SK-N-SH treated with all-trans-retinoic acid at 6 μM for 48 hours (cell line): ENCODE data around the gene ALDOC.

Experiments
- ATAC-seq: fragments of 200-7000 bp; cut with Tn5 transposase; 3 replicates; pipeline ENCODE4 v1.9.1; 2020; ENCODE audit warnings: mild to moderate bottlenecking, moderate library complexity
- ARNTL ChIP-seq: fragments of 450-650 bp; formaldehyde crosslinking; IDR thresholded peaks from 2 replicates; pipeline ENCODE4 v1.5.0; 2020; ENCODE audit warnings: low read depth, mild to moderate bottlenecking, moderate library complexity, borderline replicate concordance
- BACH2 ChIP-seq: fragments of 250-450 bp; sonication (Bioruptor Pico); IDR thresholded peaks from 2 replicates; pipeline ENCODE4 v1.9.0; 2021; ENCODE audit warnings: mild to moderate bottlenecking, borderline replicate concordance
- CSDC2 ChIP-seq: fragments of 250-450 bp; sonication (Bioruptor Pico); IDR thresholded peaks from 2 replicates; pipeline ENCODE4 v1.5.0; 2020; ENCODE audit warnings: mild to moderate bottlenecking, moderate library complexity
- ESRRG ChIP-seq: fragments of 250-450 bp; sonication (Bioruptor Pico); IDR thresholded peaks from 2 replicates; pipeline ENCODE4 v1.6.1; 2021; ENCODE audit warnings: mild to moderate bottlenecking
- GLIS3 ChIP-seq: fragments of 250-450 bp; sonication (Bioruptor Pico); IDR thresholded peaks from 2 replicates; pipeline ENCODE4 v1.5.0; 2020; ENCODE audit warnings: mild to moderate bottlenecking, moderate library complexity
- ISL1 ChIP-seq: fragments of 250-450 bp; sonication (Bioruptor Pico); IDR thresholded peaks from 2 replicates; pipeline ENCODE4 v2.1.2; 2022; ENCODE audit warnings: mild to moderate bottlenecking, moderate library complexity
- OSR1 ChIP-seq: fragments of 250-450 bp; sonication (Bioruptor Pico); IDR thresholded peaks from 2 replicates; pipeline ENCODE4 v1.8.0; 2022; ENCODE audit warnings: moderate library complexity, mild to moderate bottlenecking, inconsistent platforms
- PATZ1 ChIP-seq: fragments of 250-450 bp; sonication (Bioruptor Pico); IDR thresholded peaks from 2 replicates; pipeline ENCODE4 v1.8.0; 2020; ENCODE audit warnings: mild to moderate bottlenecking, moderate library complexity, borderline replicate concordance
- PPARA ChIP-seq: fragments of 250-450 bp; sonication (Bioruptor Pico); IDR thresholded peaks from 2 replicates; pipeline ENCODE4 v1.5.0; 2020; ENCODE audit warnings: mild to moderate bottlenecking, borderline replicate concordance
- RARB ChIP-seq: fragments of 250-450 bp; sonication (Bioruptor Pico); IDR thresholded peaks from 2 replicates; pipeline ENCODE4 v1.8.0; 2021; ENCODE audit warnings: mild to moderate bottlenecking, moderate library complexity
- SNAI2 ChIP-seq: fragments of 250-450 bp; sonication (Bioruptor Pico); IDR thresholded peaks from 2 replicates; pipeline ENCODE4 v1.5.0; 2020; ENCODE audit warnings: mild to moderate bottlenecking, moderate library complexity
- TOX ChIP-seq: fragments of 250-450 bp; sonication (Bioruptor Pico); IDR thresholded peaks from 2 replicates; pipeline ENCODE4 v1.8.0; 2021; ENCODE audit warnings: mild to moderate bottlenecking, moderate library complexity, borderline replicate concordance
- ZC3H10 ChIP-seq: fragments of 250-450 bp; sonication (Bioruptor Pico); IDR thresholded peaks from 2 replicates; pipeline ENCODE4 v1.5.1; 2021; ENCODE audit warnings: mild to moderate bottlenecking, moderate library complexity
- ZFP3 ChIP-seq: fragments of 250-450 bp; sonication (Bioruptor Pico); IDR thresholded peaks from 2 replicates; pipeline ENCODE4 v1.5.0; 2020; ENCODE audit warnings: mild to moderate bottlenecking, moderate library complexity
- ZNF565 ChIP-seq: fragments of 450-650 bp; formaldehyde crosslinking; conservative IDR thresholded peaks from 2 replicates; pipeline ENCODE4 v1.5.0; 2020; ENCODE audit warnings: low read depth, mild to moderate bottlenecking, moderate library complexity
- TF ChIP-seq, protein P1 (sequence below): fragments of 250-450 bp; sonication (Bioruptor Pico); IDR thresholded peaks from 2 replicates; pipeline ENCODE4 v1.5.1; 2020; ENCODE audit warnings: low read depth, mild to moderate bottlenecking, moderate library complexity
- TF ChIP-seq, protein P2 (sequence below): fragments of 250-450 bp; sonication (Bioruptor Pico); IDR thresholded peaks from 2 replicates; pipeline ENCODE4 v1.5.1; 2021; ENCODE audit warnings: mild to moderate bottlenecking, moderate library complexity
- TF ChIP-seq, protein P3 (sequence below): fragments of 250-450 bp; sonication (Bioruptor Pico); IDR thresholded peaks from 2 replicates; pipeline ENCODE4 v1.8.0; 2021; ENCODE audit warnings: low read depth, mild to moderate bottlenecking, moderate library complexity, borderline replicate concordance

ALDOC gene

GRCh38 chr17:28527859-28528258 lies 48.8 kb downstream of the ALDOC start:
- ATAC-seq, result no peak
- TF ChIP-seq PPARA (CRISPR knock-in tag) (no peak), RARB (no peak), ZFP3 (CRISPR knock-in tag) (no peak), GLIS3 (no peak), ESRRG (CRISPR knock-in tag) (no peak), PATZ1 (CRISPR knock-in tag) (no peak)
- TF ChIP-seq, protein P1, sequence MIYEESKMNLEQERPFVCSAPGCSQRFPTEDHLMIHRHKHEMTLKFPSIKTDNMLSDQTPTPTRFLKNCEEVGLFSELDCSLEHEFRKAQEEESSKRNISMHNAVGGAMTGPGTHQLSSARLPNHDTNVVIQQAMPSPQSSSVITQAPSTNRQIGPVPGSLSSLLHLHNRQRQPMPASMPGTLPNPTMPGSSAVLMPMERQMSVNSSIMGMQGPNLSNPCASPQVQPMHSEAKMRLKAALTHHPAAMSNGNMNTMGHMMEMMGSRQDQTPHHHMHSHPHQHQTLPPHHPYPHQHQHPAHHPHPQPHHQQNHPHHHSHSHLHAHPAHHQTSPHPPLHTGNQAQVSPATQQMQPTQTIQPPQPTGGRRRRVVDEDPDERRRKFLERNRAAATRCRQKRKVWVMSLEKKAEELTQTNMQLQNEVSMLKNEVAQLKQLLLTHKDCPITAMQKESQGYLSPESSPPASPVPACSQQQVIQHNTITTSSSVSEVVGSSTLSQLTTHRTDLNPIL (CRISPR knock-in tag), result no peak
- TF ChIP-seq, protein P2, sequence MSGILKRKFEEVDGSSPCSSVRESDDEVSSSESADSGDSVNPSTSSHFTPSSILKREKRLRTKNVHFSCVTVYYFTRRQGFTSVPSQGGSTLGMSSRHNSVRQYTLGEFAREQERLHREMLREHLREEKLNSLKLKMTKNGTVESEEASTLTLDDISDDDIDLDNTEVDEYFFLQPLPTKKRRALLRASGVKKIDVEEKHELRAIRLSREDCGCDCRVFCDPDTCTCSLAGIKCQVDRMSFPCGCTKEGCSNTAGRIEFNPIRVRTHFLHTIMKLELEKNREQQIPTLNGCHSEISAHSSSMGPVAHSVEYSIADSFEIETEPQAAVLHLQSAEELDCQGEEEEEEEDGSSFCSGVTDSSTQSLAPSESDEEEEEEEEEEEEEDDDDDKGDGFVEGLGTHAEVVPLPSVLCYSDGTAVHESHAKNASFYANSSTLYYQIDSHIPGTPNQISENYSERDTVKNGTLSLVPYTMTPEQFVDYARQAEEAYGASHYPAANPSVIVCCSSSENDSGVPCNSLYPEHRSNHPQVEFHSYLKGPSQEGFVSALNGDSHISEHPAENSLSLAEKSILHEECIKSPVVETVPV (CRISPR knock-in tag), result no peak

- ATAC-seq, result no peak
- TF ChIP-seq GLIS3, result no peak
- TF ChIP-seq, protein P1 (CRISPR knock-in tag), result no peak
- TF ChIP-seq ISL1 (CRISPR knock-in tag), result no peak
- no peak for TF ChIP-seq PATZ1 (CRISPR knock-in tag)
- TF ChIP-seq SNAI2, result no peak
- TF ChIP-seq BACH2 (CRISPR knock-in tag), result no peak
- TF ChIP-seq RARB, result no peak
- TF ChIP-seq ARNTL, result no peak
- no peak for TF ChIP-seq ZFP3 (CRISPR knock-in tag)
- no peak for TF ChIP-seq CSDC2 (CRISPR knock-in tag)
- TF ChIP-seq OSR1, result no peak
- TF ChIP-seq, protein P2 (CRISPR knock-in tag), result no peak
- no peak for TF ChIP-seq PPARA (CRISPR knock-in tag)
Observed at GRCh38 chr17:28527181-28527681, 49.5 kb downstream of the ALDOC start.

DNA sequence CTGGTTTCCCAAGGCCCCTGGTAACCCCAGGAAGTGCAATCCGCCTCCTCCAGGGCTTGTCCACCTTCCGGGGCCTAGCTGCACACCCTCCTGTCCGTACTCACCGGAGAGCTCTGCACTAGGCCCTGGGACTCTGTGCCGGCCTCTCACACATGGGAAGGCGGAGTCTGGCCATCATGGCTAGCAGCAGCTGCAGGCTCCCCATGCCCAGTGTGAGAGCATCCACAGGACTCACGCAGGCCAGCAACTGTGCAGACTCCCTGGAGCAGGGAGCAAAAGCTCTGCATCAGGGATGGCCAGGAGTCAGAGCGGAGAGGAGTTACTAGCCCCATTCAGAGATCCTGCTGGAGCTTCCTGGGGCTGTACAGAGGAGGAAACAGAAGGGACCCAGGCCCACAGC lies 50.3 kb downstream of the ALDOC start:
- no peak for TF ChIP-seq ESRRG (CRISPR knock-in tag)
- ATAC-seq, result no peak

DNA sequence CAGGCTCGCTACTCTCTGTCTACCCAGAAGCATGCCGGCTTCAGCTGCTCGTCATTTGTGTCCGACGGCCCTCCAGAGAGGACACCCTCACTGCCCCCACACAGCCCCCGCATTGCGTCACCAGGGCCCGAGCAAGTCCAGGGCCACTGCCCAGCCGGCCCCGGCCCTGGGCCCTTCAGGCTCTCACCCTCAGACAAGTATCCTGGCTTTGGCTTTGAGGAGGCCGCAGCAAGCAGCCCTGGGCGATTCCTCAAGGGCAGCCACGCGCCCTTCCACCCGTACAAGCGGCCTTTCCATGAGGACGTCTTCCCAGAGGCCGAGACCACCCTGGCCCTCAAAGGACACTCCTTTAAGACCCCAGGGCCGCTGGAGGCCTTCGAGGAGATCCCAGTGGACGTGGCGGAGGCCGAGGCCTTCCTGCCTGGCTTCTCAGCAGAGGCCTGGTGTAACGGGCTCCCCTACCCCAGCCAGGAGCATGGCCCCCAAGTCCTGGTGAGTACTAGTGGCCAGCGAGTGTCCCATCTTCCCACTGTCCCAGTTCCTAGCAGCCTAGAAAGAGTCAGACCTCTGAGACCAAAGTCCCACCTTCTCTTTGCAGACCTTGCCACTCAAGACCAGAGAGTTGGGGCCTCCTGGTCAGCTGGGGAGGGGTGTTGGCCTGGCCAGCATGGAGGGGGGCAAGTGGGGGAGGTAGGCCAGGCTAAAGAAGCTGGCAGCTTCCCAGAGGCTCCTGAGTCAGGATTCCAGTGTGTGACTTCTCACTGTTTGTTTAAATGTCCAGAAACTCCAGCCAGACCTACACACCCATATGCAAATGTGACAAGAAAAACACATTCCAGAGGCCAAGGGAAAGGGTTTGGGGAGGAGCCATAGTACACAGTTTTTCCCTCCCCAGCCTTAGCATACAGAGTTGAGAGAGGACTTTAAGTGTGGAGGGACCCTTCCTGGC lies 51.9 kb downstream of the ALDOC start:
- no peak for ATAC-seq
- TF ChIP-seq CSDC2 (CRISPR knock-in tag) (no peak), GLIS3 (no peak), ZNF565 (no peak), ZFP3 (CRISPR knock-in tag) (no peak), ZC3H10 (no peak), BACH2 (CRISPR knock-in tag) (no peak), TOX (no peak), PATZ1 (CRISPR knock-in tag) (no peak), RARB (no peak)
- TF ChIP-seq, protein P3, sequence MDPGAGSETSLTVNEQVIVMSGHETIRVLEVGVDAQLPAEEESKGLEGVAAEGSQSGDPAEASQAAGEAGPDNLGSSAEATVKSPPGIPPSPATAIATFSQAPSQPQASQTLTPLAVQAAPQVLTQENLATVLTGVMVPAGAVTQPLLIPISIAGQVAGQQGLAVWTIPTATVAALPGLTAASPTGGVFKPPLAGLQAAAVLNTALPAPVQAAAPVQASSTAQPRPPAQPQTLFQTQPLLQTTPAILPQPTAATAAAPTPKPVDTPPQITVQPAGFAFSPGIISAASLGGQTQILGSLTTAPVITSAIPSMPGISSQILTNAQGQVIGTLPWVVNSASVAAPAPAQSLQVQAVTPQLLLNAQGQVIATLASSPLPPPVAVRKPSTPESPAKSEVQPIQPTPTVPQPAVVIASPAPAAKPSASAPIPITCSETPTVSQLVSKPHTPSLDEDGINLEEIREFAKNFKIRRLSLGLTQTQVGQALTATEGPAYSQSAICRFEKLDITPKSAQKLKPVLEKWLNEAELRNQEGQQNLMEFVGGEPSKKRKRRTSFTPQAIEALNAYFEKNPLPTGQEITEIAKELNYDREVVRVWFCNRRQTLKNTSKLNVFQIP, result no peak
